ENCODE measurements around the gene SCOC. TPM values are rescaled to one million over a fixed set of nuclear protein-coding genes. Genes with fewer than 3 reads are reported as not detected.

The SCOC gene
- total and polyA plus RNA-seq, 2 of the 13 experiments (the other 11 are each of a cell fraction or from before 2014, with no cell fraction given) = 43.8 to 65.2 TPM

GRCh38 chr4:140373328-140374129, at the start of gene SCOC (continued):
- TF ChIP-seq, protein P1, sequence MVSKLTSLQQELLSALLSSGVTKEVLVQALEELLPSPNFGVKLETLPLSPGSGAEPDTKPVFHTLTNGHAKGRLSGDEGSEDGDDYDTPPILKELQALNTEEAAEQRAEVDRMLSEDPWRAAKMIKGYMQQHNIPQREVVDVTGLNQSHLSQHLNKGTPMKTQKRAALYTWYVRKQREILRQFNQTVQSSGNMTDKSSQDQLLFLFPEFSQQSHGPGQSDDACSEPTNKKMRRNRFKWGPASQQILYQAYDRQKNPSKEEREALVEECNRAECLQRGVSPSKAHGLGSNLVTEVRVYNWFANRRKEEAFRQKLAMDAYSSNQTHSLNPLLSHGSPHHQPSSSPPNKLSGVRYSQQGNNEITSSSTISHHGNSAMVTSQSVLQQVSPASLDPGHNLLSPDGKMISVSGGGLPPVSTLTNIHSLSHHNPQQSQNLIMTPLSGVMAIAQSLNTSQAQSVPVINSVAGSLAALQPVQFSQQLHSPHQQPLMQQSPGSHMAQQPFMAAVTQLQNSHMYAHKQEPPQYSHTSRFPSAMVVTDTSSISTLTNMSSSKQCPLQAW (CRISPR knock-in tag; IDR thresholded peaks at IDR 0.05) = peak; percentile 48
- TF ChIP-seq ZNF234 (CRISPR knock-in tag; conservative IDR thresholded peaks at IDR 0.05) = 0 out of 2 replicates have a peak, but pooled peaks have one; percentile 51
- TF ChIP-seq HMGXB3 (CRISPR knock-in tag; IDR thresholded peaks at IDR 0.05; ENCODE audit: borderline replicate concordance) = peak; percentile 67
- TF ChIP-seq ZNF337 (CRISPR knock-in tag; IDR thresholded peaks at IDR 0.05; ENCODE audit: borderline replicate concordance, low read depth) = peak; percentile 37; the same call in 1 of the 2 replicates
- no peak for TF ChIP-seq REXO4 (CRISPR knock-in tag; IDR thresholded peaks at IDR 0.05; ENCODE audit: borderline replicate concordance)
- no peak for TF ChIP-seq EP300 (IDR thresholded peaks at IDR 0.05; ENCODE audit: low read depth in 2 of 2, low read length in 2 of 2)
- TF ChIP-seq EP300 (CRISPR knock-in tag; IDR thresholded peaks at IDR 0.05; ENCODE audit: borderline replicate concordance) = no peak
- no peak for TF ChIP-seq PAF1 (CRISPR knock-in tag; IDR thresholded peaks at IDR 0.05)
- peak; percentile 80; the same call in 1 of the 2 replicates for TF ChIP-seq SMAD1 (CRISPR knock-in tag; IDR thresholded peaks at IDR 0.05; ENCODE audit: borderline replicate concordance, low read depth)
- TF ChIP-seq NFYB (CRISPR knock-in tag; IDR thresholded peaks at IDR 0.05) = peak; percentile 91
- no peak for TF ChIP-seq THYN1 (CRISPR knock-in tag; IDR thresholded peaks at IDR 0.05; ENCODE audit: borderline replicate concordance, low read depth)
- TF ChIP-seq ZNF382 (CRISPR knock-in tag; IDR thresholded peaks at IDR 0.05; ENCODE audit: borderline replicate concordance) = no peak
- 0 out of 2 replicates have a peak, but pooled peaks have one; percentile 57 for TF ChIP-seq ZBTB43 (CRISPR knock-in tag; conservative IDR thresholded peaks at IDR 0.05)
- peak; percentile 76; the same call in 1 of the 2 replicates for TF ChIP-seq EEA1 (CRISPR knock-in tag; IDR thresholded peaks at IDR 0.05; ENCODE audit: borderline replicate concordance)
- no peak for TF ChIP-seq NPAS2 (CRISPR knock-in tag; IDR thresholded peaks at IDR 0.05; ENCODE audit: borderline replicate concordance)
- TF ChIP-seq KAT8 (CRISPR knock-in tag; IDR thresholded peaks at IDR 0.05) = peak; percentile 88
- TF ChIP-seq MTERF4 (CRISPR knock-in tag; IDR thresholded peaks at IDR 0.05) = peak; percentile 33; the same call in 1 of the 2 replicates
